ENCODE measurements around the gene EDARADD.
"Not testable (repeated sequence)": the region's sequence is repeated elsewhere in the genome, so short reads cannot be mapped to it uniquely, and the experiment has no call there.

Gene EDARADD

GRCh38 chr1:236491469-236492136 lies 97.5 kb downstream of the EDARADD start:
- no peak for DNase-seq

- DNase-seq, result no peak
Observed at GRCh38 chr1:236492378-236492777, 98.3 kb downstream of the EDARADD start.

GRCh38 chr1:236494082-236494481 lies 100.0 kb downstream of the EDARADD start:
- DNase-seq, result no peak

GRCh38 chr1:236494586-236495466 lies 100.7 kb downstream of the EDARADD start:
- DNase-seq, result peak; percentile 27

- DNase-seq, result peak; percentile 71
Observed at GRCh38 chr1:236495467-236496112, 101.5 kb downstream of the EDARADD start.

GRCh38 chr1:236497908-236498307 lies 103.8 kb downstream of the EDARADD start:
- DNase-seq, result no peak

- no peak for DNase-seq
Observed at GRCh38 chr1:236501093-236501492, 107.0 kb downstream of the EDARADD start.

- no peak for DNase-seq
Observed at GRCh38 chr1:236502579-236502971, 108.5 kb downstream of the EDARADD start.

GRCh38 chr1:236502972-236503639 lies 109.0 kb downstream of the EDARADD start:
- DNase-seq, result peak; percentile 30

- not testable (repeated sequence) for DNase-seq
Observed at GRCh38 chr1:236504338-236504737, 110.3 kb downstream of the EDARADD start.

- DNase-seq, result no peak
Observed at GRCh38 chr1:236507022-236507700, 113.1 kb downstream of the EDARADD start.

GRCh38 chr1:236508593-236509027 lies 114.5 kb downstream of the EDARADD start:
- no peak for DNase-seq

- DNase-seq, result no peak
Observed at GRCh38 chr1:236509203-236509602, 115.1 kb downstream of the EDARADD start.

- DNase-seq, result no peak
Observed at GRCh38 chr1:236509647-236510401, 115.7 kb downstream of the EDARADD start.

- DNase-seq, result no peak
Observed at GRCh38 chr1:236511735-236512418, 117.8 kb downstream of the EDARADD start.

- peak; percentile 67 for DNase-seq
Observed at GRCh38 chr1:236514703-236515442, 120.8 kb downstream of the EDARADD start.

GRCh38 chr1:236515443-236515958 lies 121.4 kb downstream of the EDARADD start:
- peak; percentile 51 for DNase-seq

GRCh38 chr1:236516929-236517704 lies 123.0 kb downstream of the EDARADD start:
- DNase-seq, result peak; percentile 50

- DNase-seq, result no peak
Observed at GRCh38 chr1:236518322-236518721, 124.2 kb downstream of the EDARADD start.
